Mesenchymal stem cell (in vitro differentiated cells and primary cell): ENCODE results near the gene FSTL4.

Experiments used
- DNase-seq: peaks from one replicate; pipeline ENCODE4 v3.0.0-alpha.2; 2013
- H2AFZ ChIP-seq: one replicate; pipeline ENCODE4 v1.6.1; 2013; ENCODE audit warnings: low read depth, mild to moderate bottlenecking, control low read depth, inconsistent platforms, low read length, moderate library complexity
- H2AK5ac ChIP-seq: 2 replicates; pipeline ENCODE4 v1.6.1; 2013; ENCODE audit warnings: low read length, moderate library complexity, mild to moderate bottlenecking, inconsistent platforms; ENCODE audit not compliant: severe bottlenecking
- H2BK120ac ChIP-seq: one replicate; pipeline ENCODE4 v1.6.1; 2013; ENCODE audit warnings: low read depth, mild to moderate bottlenecking, inconsistent platforms, low read length, moderate library complexity
- H2BK12ac ChIP-seq, 2 experiments: one replicate each; pipeline ENCODE4 v1.6.1; 2013; ENCODE audit warnings: inconsistent platforms in 2 of 2, low read length in 2 of 2, mild to moderate bottlenecking in 2 of 2, moderate library complexity in 2 of 2, control low read depth in 1 of 2
- H2BK15ac ChIP-seq: one replicate; pipeline ENCODE4 v1.6.1; 2013; ENCODE audit warnings: mild to moderate bottlenecking, low read depth, inconsistent platforms; ENCODE audit not compliant: poor library complexity, severe bottlenecking
- H2BK5ac ChIP-seq: 2 replicates; pipeline ENCODE4 v1.6.1; 2013; ENCODE audit warnings: low read depth, mild to moderate bottlenecking, low read length, control low read depth, inconsistent platforms; ENCODE audit not compliant: poor library complexity, severe bottlenecking
- H3K14ac ChIP-seq, 2 experiments: one replicate each; pipeline ENCODE4 v1.6.1; 2013; ENCODE audit warnings: inconsistent platforms in 2 of 2, low read length in 2 of 2, control low read depth in 1 of 2, mild to moderate bottlenecking in 1 of 2, moderate library complexity in 1 of 2
- H3K18ac ChIP-seq, 2 experiments: one replicate each; pipeline ENCODE4 v1.6.1; 2013; ENCODE audit warnings: inconsistent platforms in 2 of 2, low read length in 2 of 2, control low read depth in 1 of 2, low read depth in 1 of 2, mild to moderate bottlenecking in 1 of 2
- H3K23ac ChIP-seq, 2 experiments: one replicate each; pipeline ENCODE4 v1.6.1; 2013; ENCODE audit warnings: inconsistent platforms in 2 of 2, low read length in 2 of 2, mild to moderate bottlenecking in 2 of 2, moderate library complexity in 2 of 2, control low read depth in 1 of 2
- H3K27ac ChIP-seq: 2 replicates; pipeline ENCODE4 v1.5.1; 2013; ENCODE audit warnings: mild to moderate bottlenecking, moderate library complexity, low read length, control low read depth, inconsistent platforms; ENCODE audit not compliant: poor library complexity, severe bottlenecking
- H3K27me3 ChIP-seq, 2 experiments: 2 replicates each; pipeline versions ENCODE4 v1.6.1 to v1.7.0; 2013; ENCODE audit warnings: low read length in 2 of 2, mild to moderate bottlenecking in 2 of 2, moderate library complexity in 2 of 2, control low read depth in 1 of 2, inconsistent platforms in 1 of 2; ENCODE audit not compliant: control insufficient read depth in 1 of 2, insufficient read depth in 1 of 2
- H3K36me3 ChIP-seq, 2 experiments: 2 replicates each; pipeline versions ENCODE4 v1.6.1 to v1.7.0; 2013; ENCODE audit warnings: low read length in 2 of 2, control low read depth in 1 of 2, inconsistent platforms in 1 of 2, low read depth in 1 of 2, mild to moderate bottlenecking in 1 of 2; ENCODE audit not compliant: insufficient read depth in 2 of 2, control insufficient read depth in 1 of 2
- H3K4ac ChIP-seq, 2 experiments: one replicate each; pipeline ENCODE4 v1.6.1; 2013; ENCODE audit warnings: inconsistent platforms in 2 of 2, low read length in 2 of 2, mild to moderate bottlenecking in 2 of 2, moderate library complexity in 2 of 2, control low read depth in 1 of 2, low read depth in 1 of 2
- H3K4me1 ChIP-seq: 2 replicates; pipeline ENCODE4 v1.6.1; 2013; ENCODE audit warnings: low read depth, low read length, control low read depth; ENCODE audit not compliant: control insufficient read depth, insufficient read depth
- H3K4me2 ChIP-seq: 2 replicates; pipeline ENCODE4 v1.6.1; 2013; ENCODE audit warnings: low read length, mild to moderate bottlenecking, inconsistent platforms; ENCODE audit not compliant: poor library complexity, severe bottlenecking
- H3K4me3 ChIP-seq, 2 experiments: 2 replicates each; pipeline versions ENCODE4 v1.5.1 to v1.7.0; 2013; ENCODE audit warnings: low read length in 2 of 2, mild to moderate bottlenecking in 2 of 2, control low read depth in 1 of 2, low read depth in 1 of 2; ENCODE audit not compliant: insufficient read depth in 1 of 2
- H3K79me1 ChIP-seq: replicated peaks from 2 replicates; pipeline ENCODE4 v1.6.1; 2013; ENCODE audit warnings: mild to moderate bottlenecking, control low read depth, low read length, inconsistent platforms; ENCODE audit not compliant: poor library complexity, severe bottlenecking
- H3K9ac ChIP-seq: 2 replicates; pipeline ENCODE4 v1.7.0; 2013; ENCODE audit warnings: mild to moderate bottlenecking, low read length, moderate library complexity
- H3K9me3 ChIP-seq: 2 replicates; pipeline ENCODE4 v1.7.0; 2013; ENCODE audit warnings: mild to moderate bottlenecking, low read length; ENCODE audit not compliant: control insufficient read depth
- H4K8ac ChIP-seq: one replicate; pipeline ENCODE4 v1.6.1; 2013; ENCODE audit warnings: inconsistent platforms, mild to moderate bottlenecking, low read length, moderate library complexity
- H4K91ac ChIP-seq: one replicate; pipeline ENCODE4 v1.6.1; 2013; ENCODE audit warnings: mild to moderate bottlenecking, low read length, inconsistent platforms
- WGBS: methylation state at CpG from one replicate; pipeline ENCODE4 v1.1.7; 2013; ENCODE audit warnings: mixed read lengths; 5-methylcytosine and 5-hydroxymethylcytosine counted together

The FSTL4 gene

DNA sequence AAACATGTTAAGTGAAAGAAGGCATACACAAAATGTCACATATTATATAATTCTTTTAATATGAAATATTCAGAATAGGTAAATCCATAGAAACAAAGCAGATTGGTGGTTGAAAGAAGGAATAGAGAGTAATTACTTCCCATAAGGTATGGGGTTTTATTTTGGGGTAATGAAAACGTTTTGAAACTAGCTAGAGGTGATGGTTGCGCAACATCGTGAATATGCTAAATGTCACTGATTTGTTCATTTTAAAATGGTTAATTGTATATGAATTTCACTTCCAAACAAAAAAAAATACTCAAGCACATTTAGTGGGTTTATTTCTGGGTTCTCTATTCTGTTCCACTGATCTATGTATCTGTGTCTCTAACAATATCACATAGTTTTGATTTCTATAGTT is 12.0 kb upstream of the FSTL4 start:
- Histone ChIP-seq H2BK15ac (no peak overlapping the region), H3K4me2 (no peak overlapping the region), H3K36me3 (no peaks in the 10 kb centered on the region), H3K18ac (no peak overlapping the region), H4K91ac (no peak overlapping the region), H3K27me3 (peaks cover 0 to 22% of the 10 kb centered on the region in 2 experiments), H3K9ac (no peak overlapping the region), H3K27ac (no peak overlapping the region), H3K79me1 (no peaks in the 10 kb centered on the region), H3K23ac (no peak overlapping the region), H2BK120ac (no peak overlapping the region), H3K4me1 (no peaks in the 10 kb centered on the region), H2AFZ (no peak overlapping the region), H3K4me3 (no peak overlapping the region), H3K9me3 (peaks cover 4% of the 10 kb centered on the region), H4K8ac (no peak overlapping the region), H2BK12ac (no peak overlapping the region), H3K14ac (no peak overlapping the region), H2BK5ac (no peak overlapping the region), H2AK5ac (no peak overlapping the region), H3K4ac (no peak overlapping the region)
- WGBS, result 82% methylated on average over 3 of the region's 3 CpGs
- DNase-seq, result no peak

DNA sequence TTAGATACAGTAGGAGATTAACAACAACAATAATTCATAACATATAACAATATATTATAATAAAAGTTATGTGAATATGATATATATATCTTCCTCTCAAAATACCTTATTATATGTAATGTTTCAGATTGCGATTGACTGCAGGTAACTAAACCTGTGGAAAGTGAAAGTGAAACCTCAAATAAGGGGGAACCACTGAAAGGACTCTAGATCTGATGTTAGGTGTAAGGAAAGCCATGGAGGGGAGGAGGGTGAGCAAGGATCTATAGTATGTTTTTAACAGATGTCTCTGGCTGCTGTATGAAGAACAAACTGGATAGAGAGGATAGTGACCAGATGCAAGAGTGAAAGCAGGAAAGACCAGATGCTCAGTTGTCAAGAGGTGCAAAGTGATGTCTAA is 5.8 kb upstream of the FSTL4 start:
- Histone ChIP-seq H3K9me3 (peaks cover 2% of the 10 kb centered on the region), H3K4me3 (no peak overlapping the region), H3K4me1 (no peaks in the 10 kb centered on the region), H3K23ac (no peak overlapping the region), H2BK15ac (no peak overlapping the region), H3K27ac (no peak overlapping the region), H2BK5ac (no peak overlapping the region), H2AK5ac (no peak overlapping the region), H3K27me3 (peaks cover 28 to 72% of the 10 kb centered on the region in 2 experiments), H2BK120ac (no peak overlapping the region), H3K9ac (no peak overlapping the region), H3K18ac (no peak overlapping the region), H2AFZ (no peak overlapping the region), H2BK12ac (no peak overlapping the region), H3K14ac (no peak overlapping the region), H3K36me3 (no peaks in the 10 kb centered on the region), H3K4ac (no peak overlapping the region), H4K91ac (no peak overlapping the region), H4K8ac (no peak overlapping the region), H3K79me1 (no peaks in the 10 kb centered on the region), H3K4me2 (no peak overlapping the region)
- DNase-seq, result no peak
- 81% methylated on average over 1 of the region's 1 CpG for WGBS

DNA sequence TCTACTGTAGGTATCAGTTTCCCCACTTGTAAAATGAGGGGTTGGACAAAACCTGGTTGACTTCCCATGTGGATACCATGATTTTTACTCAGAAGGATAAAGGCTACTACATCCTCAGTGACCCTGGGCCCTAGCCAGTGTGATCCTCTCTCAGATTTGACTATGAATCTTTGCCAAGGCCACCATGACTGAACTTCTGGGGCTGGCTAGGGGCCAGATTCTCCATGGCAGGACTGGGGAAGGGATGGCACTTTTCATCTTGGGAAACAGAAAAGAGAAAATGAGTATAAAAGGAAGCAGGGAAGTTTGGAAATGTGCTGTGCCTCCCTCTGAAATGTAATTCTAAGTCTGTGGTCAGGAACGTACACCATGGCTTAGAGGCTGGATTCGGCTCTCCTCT is 1.4 kb upstream of the FSTL4 start:
- no peak overlapping the region for H2BK12ac ChIP-seq
- H3K27ac ChIP-seq, result no peak overlapping the region
- H4K8ac ChIP-seq, result no peak overlapping the region
- no peak overlapping the region for H2AK5ac ChIP-seq
- no peaks in the 10 kb centered on the region for H3K36me3 ChIP-seq
- H3K27me3 ChIP-seq, result peaks cover 62 to 93% of the 10 kb centered on the region in 2 experiments
- DNase-seq, result no peak
- no peak overlapping the region for H3K9ac ChIP-seq
- H3K14ac ChIP-seq, result no peak overlapping the region
- 97% methylated on average over 2 of the region's 2 CpGs for WGBS
- H2AFZ ChIP-seq, result no peak overlapping the region
- H3K9me3 ChIP-seq, result peaks cover 3% of the 10 kb centered on the region
- H3K4me3 ChIP-seq, result no peak overlapping the region
- H2BK120ac ChIP-seq, result no peak overlapping the region
- H4K91ac ChIP-seq, result no peak overlapping the region
- H2BK5ac ChIP-seq, result no peak overlapping the region
- H3K4ac ChIP-seq, result no peak overlapping the region
- no peaks in the 10 kb centered on the region for H3K79me1 ChIP-seq
- peaks cover 18% of the 10 kb centered on the region for H3K4me1 ChIP-seq
- no peak overlapping the region for H2BK15ac ChIP-seq
- no peak overlapping the region for H3K23ac ChIP-seq
- no peak overlapping the region for H3K4me2 ChIP-seq
- H3K18ac ChIP-seq, result no peak overlapping the region

DNA sequence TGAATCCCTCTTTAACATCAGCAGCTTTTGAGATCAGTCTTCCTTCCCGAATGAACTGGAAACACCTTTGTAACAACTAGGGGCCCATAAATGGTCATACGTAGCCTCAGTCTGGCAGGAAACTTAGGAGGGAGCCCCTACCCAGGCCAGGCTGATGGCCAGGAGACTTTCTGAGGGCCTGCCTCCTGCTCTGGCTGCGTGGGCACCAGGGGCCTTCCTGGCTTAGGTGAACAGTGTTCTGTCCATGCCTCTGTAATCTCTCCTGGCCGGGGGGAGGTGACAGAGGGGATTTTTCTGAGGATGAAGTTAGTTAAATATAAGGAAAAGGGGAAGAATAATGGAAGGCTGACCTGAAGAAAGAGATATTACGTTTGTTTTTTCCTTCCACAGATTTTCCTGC is 843 bp upstream of the FSTL4 start:
- Histone ChIP-seq H2BK15ac (no peak overlapping the region), H3K4ac (no peak overlapping the region), H2BK12ac (no peak overlapping the region), H4K91ac (no peak overlapping the region), H3K36me3 (no peaks in the 10 kb centered on the region), H2AFZ (no peak overlapping the region), H3K23ac (no peak overlapping the region), H2BK5ac (no peak overlapping the region), H2AK5ac (no peak overlapping the region), H3K18ac (no peak overlapping the region), H3K4me1 (peaks cover 18% of the 10 kb centered on the region), H3K4me3 (no peak overlapping the region), H3K9me3 (peaks cover 3% of the 10 kb centered on the region), H3K14ac (no peak overlapping the region), H4K8ac (no peak overlapping the region), H3K79me1 (no peaks in the 10 kb centered on the region), H3K27me3 (peaks cover 62 to 93% of the 10 kb centered on the region in 2 experiments), H3K27ac (no peak overlapping the region), H2BK120ac (no peak overlapping the region), H3K4me2 (no peak overlapping the region), H3K9ac (no peak overlapping the region)
- DNase-seq, result no peak
- 74% methylated on average over 5 of the region's 5 CpGs for WGBS
